GM12875 (cell line): ENCODE results near the gene TATDN2.

Experiments used
- H3K4me3 ChIP-seq: one replicate; pipeline ENCODE4 v1.5.1; 2011; ENCODE audit warnings: low read depth, low read length, control low read depth
- CTCF ChIP-seq: IDR thresholded peaks from 2 replicates; pipeline ENCODE4 v1.5.1; 2011; ENCODE audit warnings: low read depth, mild to moderate bottlenecking, control low read depth, inconsistent platforms, low read length, moderate library complexity, borderline replicate concordance; ENCODE audit not compliant: insufficient read depth

Gene TATDN2, protein sequence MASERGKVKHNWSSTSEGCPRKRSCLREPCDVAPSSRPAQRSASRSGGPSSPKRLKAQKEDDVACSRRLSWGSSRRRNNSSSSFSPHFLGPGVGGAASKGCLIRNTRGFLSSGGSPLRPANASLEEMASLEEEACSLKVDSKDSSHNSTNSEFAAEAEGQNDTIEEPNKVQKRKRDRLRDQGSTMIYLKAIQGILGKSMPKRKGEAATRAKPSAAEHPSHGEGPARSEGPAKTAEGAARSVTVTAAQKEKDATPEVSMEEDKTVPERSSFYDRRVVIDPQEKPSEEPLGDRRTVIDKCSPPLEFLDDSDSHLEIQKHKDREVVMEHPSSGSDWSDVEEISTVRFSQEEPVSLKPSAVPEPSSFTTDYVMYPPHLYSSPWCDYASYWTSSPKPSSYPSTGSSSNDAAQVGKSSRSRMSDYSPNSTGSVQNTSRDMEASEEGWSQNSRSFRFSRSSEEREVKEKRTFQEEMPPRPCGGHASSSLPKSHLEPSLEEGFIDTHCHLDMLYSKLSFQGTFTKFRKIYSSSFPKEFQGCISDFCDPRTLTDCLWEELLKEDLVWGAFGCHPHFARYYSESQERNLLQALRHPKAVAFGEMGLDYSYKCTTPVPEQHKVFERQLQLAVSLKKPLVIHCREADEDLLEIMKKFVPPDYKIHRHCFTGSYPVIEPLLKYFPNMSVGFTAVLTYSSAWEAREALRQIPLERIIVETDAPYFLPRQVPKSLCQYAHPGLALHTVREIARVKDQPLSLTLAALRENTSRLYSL

DNA sequence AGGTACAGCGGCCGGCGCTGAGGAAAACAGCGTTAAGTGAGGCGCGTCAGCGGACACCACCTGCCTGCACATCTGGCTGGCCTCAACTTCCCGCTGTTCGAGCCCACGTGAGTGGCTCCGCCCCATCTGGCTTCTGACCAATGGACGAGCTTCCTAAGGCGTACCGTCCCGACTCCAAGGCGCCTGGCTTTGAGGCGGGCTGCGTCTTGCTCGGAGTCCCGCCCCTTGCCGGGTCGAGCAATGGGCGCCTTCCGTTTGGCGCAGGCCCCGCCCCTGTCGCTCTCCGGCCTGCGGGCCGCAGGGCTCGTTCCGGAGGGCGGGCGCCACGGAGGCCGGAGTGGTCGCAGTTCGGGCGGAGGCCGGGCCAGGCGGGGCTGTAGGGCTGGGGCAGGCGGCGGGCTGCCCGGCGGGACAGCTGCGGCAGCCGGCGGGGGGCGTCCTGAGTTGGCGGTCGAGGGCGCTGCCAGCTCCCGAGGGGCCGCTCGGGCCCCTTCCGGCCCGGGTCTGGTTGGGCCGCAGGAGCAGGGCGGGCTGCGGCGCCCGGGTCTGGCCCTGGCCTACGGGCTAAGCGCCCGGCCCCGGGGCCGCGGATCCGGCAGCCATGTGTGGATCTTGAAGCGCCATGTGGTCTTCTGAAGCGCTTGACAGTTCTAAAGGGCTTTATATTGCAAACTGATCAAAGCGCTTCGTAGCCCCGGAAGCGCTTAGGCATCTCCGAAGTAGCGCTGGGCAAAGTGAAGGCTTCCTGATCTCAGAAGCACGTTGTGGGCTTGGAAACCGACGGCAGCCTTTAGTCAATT lies at the start of gene TATDN2:
TATDN2 (plus strand) TSS at position 276 of the 800 bp plus-strand sequence. CDS start 742 bp downstream, outside the sequence.
- no peak for TF ChIP-seq CTCF

DNA sequence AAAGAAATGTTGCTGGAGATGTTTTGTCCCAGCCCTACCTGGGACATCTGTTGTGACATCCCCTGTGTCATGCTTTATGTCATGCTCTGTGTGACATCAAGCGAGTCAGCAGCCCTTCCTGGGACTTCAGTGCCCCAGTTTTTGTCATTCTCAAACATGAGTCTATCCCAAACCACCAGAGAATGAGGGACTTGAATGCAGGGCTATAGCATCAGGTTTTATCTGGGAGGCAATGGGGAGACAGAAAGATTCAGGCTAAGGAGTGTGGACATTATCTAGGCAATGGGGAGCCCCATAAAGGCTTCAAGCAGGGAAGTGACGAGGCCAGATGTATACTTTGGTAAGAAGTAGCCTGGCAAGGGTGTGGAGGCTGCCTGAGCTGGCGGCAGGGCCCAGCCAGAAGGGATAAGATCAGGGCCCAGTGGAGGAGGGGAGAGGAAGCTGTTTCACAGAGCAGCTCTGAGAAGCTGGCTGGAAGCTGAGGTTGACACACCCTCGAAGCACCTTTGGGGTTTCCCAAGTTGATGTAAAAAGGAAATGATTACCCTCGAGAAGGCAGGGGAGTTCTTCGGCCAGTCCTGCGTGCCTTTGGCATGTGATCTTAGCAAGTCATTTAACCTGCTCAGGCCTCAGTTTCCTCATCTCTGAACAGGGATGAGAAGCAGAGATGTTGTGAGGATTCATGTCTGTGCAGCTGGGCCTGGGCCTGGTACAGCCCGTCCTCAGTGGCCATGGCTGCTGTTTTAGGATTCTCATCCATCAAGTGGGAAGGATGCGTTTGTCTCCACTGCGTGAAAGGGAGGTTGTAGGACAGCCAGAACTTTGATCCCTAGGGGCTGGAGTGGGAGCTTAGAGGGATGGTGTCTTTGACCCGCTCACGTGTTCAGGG lies 49.3 kb upstream of the TATDN2 start:
- no peak overlapping the region for H3K4me3 ChIP-seq
- TF ChIP-seq CTCF, result no peak

More for the DNA sequence above, at the start of gene TATDN2:
- H3K4me3 ChIP-seq, result peak within 1 kb of the TSS; percentile 91

DNA sequence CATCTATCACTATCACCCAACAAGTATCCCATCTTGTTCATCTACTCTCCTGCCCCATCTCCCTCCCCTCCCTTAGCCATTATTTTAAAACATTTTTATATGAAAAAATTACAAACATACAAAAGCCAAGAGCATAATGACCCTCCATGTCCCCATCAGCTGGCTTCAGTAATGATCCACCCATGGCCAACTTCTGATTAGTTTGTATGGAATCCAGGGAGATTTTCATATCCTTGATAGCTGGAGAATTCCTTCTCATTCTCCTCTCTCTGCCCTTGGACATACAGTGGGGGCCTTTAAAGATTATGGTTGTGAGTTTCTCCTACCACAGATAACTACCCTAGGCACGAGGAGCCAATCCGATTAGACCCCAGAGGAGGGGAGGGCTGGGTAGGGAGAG lies 43.3 kb upstream of the TATDN2 start:
- H3K4me3 ChIP-seq, result no peak overlapping the region
- TF ChIP-seq CTCF, result no peak

DNA sequence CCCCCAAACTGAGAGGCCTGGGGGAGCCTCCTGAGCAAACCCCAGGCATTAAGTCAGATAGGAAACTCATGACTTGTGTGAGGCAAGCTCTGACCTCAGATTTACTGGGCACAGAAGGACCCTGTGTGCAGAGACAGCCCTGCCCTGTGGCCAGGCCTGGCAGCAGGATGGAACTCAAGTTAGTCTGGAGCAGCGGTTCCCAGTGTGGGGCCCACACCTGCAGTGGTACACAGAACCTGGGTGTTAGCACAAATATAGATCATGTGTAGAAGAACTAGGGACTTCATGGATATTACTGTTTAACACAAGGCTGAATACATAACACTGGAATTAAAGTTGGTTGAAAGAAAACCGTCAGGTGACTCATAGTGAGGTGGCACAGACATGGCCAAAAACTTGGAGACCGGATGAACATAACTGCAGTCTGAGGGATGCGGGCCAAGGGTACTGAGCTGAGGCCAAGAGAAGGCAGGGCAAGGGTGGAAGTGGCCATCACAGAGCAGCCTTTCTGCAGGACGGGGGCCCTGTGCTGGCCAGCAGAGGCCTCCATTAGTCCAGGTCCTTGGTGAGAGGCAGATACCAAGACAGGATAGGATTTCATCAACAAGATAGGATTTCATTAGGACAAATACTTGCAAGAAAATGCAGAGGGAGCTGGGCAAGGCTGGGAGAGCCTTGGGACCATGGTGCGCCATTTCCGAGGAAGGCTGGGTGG lies 42.7 kb upstream of the TATDN2 start:
- H3K4me3 ChIP-seq, result no peak overlapping the region
- TF ChIP-seq CTCF, result no peak

DNA sequence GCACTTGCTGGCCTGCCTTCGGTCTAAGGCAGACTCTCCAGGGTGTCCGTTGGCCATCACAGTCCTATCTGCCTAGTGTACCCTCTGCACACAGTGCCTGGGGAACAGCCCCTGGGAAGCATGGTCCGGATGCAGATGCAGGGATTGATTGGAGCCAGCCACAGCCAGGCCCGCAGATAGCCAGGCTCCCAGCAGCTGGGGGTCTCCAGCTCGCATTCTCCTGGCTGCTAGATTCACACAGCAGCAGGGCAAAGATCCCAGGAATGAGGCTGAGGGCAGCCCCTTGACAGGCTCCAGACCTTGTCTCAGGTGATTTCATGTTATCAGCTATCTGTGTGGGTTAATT lies 42.1 kb upstream of the TATDN2 start:
- no peak for TF ChIP-seq CTCF
- H3K4me3 ChIP-seq, result no peak overlapping the region
